GM12874 (cell line): ENCODE data around the gene CREBRF.
A peak's percentile ranks its signal among the peaks of the same experiment; 100 is the strongest.

Experiments
- TF ChIP-seq, protein P1 (sequence below): IDR thresholded peaks from 2 replicates; pipeline ENCODE4 v1.5.1; 2011; ENCODE audit warnings: low read depth, mild to moderate bottlenecking, control low read depth, low read length, moderate library complexity; ENCODE audit not compliant: insufficient read depth

CREBRF gene

DNA sequence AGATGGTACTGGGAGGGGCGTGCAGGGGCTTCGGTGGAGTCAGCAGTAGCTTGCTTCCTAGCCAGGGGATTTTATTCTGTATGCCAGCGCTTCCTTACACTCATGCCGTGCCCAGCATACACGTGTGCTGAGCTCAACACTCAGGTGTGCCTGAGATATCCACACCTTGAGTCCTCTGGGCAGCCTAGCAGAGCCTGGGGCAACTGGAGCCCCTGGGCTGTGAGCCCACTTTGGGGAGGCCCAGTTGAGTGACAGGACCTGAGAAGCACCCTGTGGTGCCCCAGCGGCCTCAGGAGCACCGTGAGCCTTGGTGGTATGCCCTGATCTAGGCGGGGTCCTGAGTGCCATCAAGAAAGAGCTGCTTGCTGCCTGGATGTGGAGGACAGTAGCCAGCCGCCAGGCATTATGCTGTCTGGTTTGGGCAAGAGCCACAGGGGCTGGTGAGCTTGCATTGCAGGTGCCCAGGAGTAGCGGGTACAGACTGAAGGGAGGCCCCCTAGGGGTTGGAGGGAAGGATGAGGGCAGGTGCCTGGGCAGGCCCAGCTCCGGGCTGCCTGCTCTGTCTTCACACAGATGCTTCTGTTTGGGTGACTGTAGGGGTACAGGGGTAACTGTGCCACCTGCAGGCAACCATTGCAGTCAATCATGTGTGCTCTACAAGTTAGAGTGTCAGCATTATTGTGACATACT lies 131.0 kb downstream of the CREBRF start:
- TF ChIP-seq, protein P1, sequence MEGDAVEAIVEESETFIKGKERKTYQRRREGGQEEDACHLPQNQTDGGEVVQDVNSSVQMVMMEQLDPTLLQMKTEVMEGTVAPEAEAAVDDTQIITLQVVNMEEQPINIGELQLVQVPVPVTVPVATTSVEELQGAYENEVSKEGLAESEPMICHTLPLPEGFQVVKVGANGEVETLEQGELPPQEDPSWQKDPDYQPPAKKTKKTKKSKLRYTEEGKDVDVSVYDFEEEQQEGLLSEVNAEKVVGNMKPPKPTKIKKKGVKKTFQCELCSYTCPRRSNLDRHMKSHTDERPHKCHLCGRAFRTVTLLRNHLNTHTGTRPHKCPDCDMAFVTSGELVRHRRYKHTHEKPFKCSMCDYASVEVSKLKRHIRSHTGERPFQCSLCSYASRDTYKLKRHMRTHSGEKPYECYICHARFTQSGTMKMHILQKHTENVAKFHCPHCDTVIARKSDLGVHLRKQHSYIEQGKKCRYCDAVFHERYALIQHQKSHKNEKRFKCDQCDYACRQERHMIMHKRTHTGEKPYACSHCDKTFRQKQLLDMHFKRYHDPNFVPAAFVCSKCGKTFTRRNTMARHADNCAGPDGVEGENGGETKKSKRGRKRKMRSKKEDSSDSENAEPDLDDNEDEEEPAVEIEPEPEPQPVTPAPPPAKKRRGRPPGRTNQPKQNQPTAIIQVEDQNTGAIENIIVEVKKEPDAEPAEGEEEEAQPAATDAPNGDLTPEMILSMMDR: peak; percentile 44

GRCh38 chr5:173188280-173188679 lies 132.1 kb downstream of the CREBRF start:
- TF ChIP-seq, protein P1: no peak
